Gastrocnemius medialis (tissue), 4 donors: ENCODE data around the gene RAB23.

Experiments
- CTCF ChIP-seq, 5 experiments: fragments of 450-650 bp in 3 of 5; fragments of 200-600 bp in 2 of 5; sonication (generic) in 2 of 5; IDR thresholded peaks in 4 of 5; conservative IDR thresholded peaks in 1 of 5; 1 replicate in 4 of 5; 2 replicates in 1 of 5; pipeline ENCODE4 v1.5.1; 2016 to 2019; ENCODE audit warnings: antibody characterized with exemption in 5 of 5, mild to moderate bottlenecking in 3 of 5, moderate library complexity in 3 of 5
- POLR2A ChIP-seq, 2 donors: fragments of 450-650 bp; IDR thresholded peaks; one replicate each; pipeline ENCODE4 v1.6.1; 2017; ENCODE audit warnings: antibody characterized with exemption in 2 of 2, mild to moderate bottlenecking in 2 of 2, moderate library complexity in 2 of 2

GRCh38 chr6:57267586-57268293 is 45.6 kb upstream of the RAB23 start:
- TF ChIP-seq CTCF (IDR thresholded peaks at IDR 0.05 in 4 of 5, conservative IDR thresholded peaks at IDR 0.05 in 1 of 5) (no peak), POLR2A (IDR thresholded peaks at IDR 0.05) (no peak)
